Measurements from ENCODE around the gene GH1. TPM values are rescaled to one million over a fixed set of nuclear protein-coding genes. Genes with fewer than 3 reads are reported as not detected.
"Not testable (repeated sequence)": the region's sequence is repeated elsewhere in the genome, so short reads cannot be mapped to it uniquely, and the experiment has no call there.

GH1 gene
- total and polyA plus RNA-seq, 9 of the 15 experiments (the other 6 are each of a cell fraction or from before 2014, with no cell fraction given): not detected

- H3K27ac ChIP-seq (ENCODE audit: extremely low read depth, low read depth, low read length); H3K9ac ChIP-seq (ENCODE audit: insufficient read depth in 1 of 2, low read depth in 2 of 2, low read length in 2 of 2); ATAC-seq; in situ Hi-C loops (cut with MboI); intact Hi-C loops (cut with micrococcal nuclease); H3K4me3 ChIP-seq; H3K36me3 ChIP-seq (ENCODE audit: control insufficient read depth, insufficient read depth, low read length); FAIRE-seq; H3K4me1 ChIP-seq (replicated peaks in 1 of 2; ENCODE audit: control insufficient read depth in 2 of 2, insufficient read depth in 2 of 2, low read length in 2 of 2); H3K4me2 ChIP-seq (ENCODE audit: insufficient read depth, low read length); CTCF ChIA-PET (ENCODE audit: low intra/inter-chr PET ratio); POLR2A ChIA-PET; DNase-seq (ENCODE audit: extremely low read depth in 1 of 4, low spot score in 3 of 4); BruUV-seq (replicated peaks); H3K9me1 ChIP-seq (ENCODE audit: control insufficient read depth, insufficient read depth, low read length); H4K20me1 ChIP-seq (replicated peaks; ENCODE audit: control insufficient read depth, insufficient read depth, low read length); H2AFZ ChIP-seq (ENCODE audit: low read depth, low read length); H3K79me2 ChIP-seq (ENCODE audit: control insufficient read depth, insufficient read depth, low read length); H3K9me3 ChIP-seq (replicated peaks; ENCODE audit: control insufficient read depth, insufficient read depth, low read depth, low read length): not testable (repeated sequence)
- H3K27me3 ChIP-seq (ENCODE audit: control insufficient read depth in 2 of 2, insufficient read depth in 2 of 2, low read length in 2 of 2): peaks cover 3 to 29% of the 10 kb centered on the region in 2 experiments; a peak in 4 of 5 replicates
- WGBS (ENCODE audit: insufficient coverage, low coverage, missing lambda C conversion rate): 5% methylated on average over 5 of the region's 5 CpGs
Measured at GRCh38 chr17:63920779-63921178, 2.1 kb upstream of the GH1 start.

- H3K9me1 ChIP-seq (ENCODE audit: control insufficient read depth, insufficient read depth, low read length); DNase-seq (ENCODE audit: extremely low read depth in 1 of 4, low spot score in 3 of 4); in situ Hi-C loops (cut with MboI); H2AFZ ChIP-seq (ENCODE audit: low read depth, low read length); H3K4me1 ChIP-seq (replicated peaks in 1 of 2; ENCODE audit: control insufficient read depth in 2 of 2, insufficient read depth in 2 of 2, low read length in 2 of 2); H3K9ac ChIP-seq (ENCODE audit: insufficient read depth in 1 of 2, low read depth in 2 of 2, low read length in 2 of 2); H3K4me2 ChIP-seq (ENCODE audit: insufficient read depth, low read length); H4K20me1 ChIP-seq (replicated peaks; ENCODE audit: control insufficient read depth, insufficient read depth, low read length); H3K36me3 ChIP-seq (ENCODE audit: control insufficient read depth, insufficient read depth, low read length); ATAC-seq; intact Hi-C loops (cut with micrococcal nuclease); H3K79me2 ChIP-seq (ENCODE audit: control insufficient read depth, insufficient read depth, low read length); H3K27ac ChIP-seq (ENCODE audit: extremely low read depth, low read depth, low read length); BruUV-seq (replicated peaks); H3K9me3 ChIP-seq (replicated peaks; ENCODE audit: control insufficient read depth, insufficient read depth, low read depth, low read length); FAIRE-seq; H3K4me3 ChIP-seq; TF ChIP-seq ATF3 (CRISPR knock-in tag; conservative IDR thresholded peaks at IDR 0.05): not testable (repeated sequence)
- H3K27me3 ChIP-seq (ENCODE audit: control insufficient read depth in 2 of 2, insufficient read depth in 2 of 2, low read length in 2 of 2): peaks cover 3 to 29% of the 10 kb centered on the region in 2 experiments; a peak in 4 of 5 replicates
- 0 out of 2 replicates have a peak, but pooled peaks have one; percentile 15 for TF ChIP-seq ATF3 (IDR thresholded peaks at IDR 0.05)
- TF ChIP-seq CEBPG (CRISPR knock-in tag; IDR thresholded peaks at IDR 0.05): peak; percentile 27; the same call in 1 of the 2 replicates
- peak in 1 of 2 experiments; percentile 55; a peak in 2 of 4 replicates for TF ChIP-seq CEBPG (tag; conservative IDR thresholded peaks at IDR 0.05 in 1 of 2, IDR thresholded peaks at IDR 0.05 in 1 of 2)
- TF ChIP-seq CEBPB (tag; IDR thresholded peaks at IDR 0.05): peak; percentile 51; the same call in 1 of the 2 replicates
- WGBS (ENCODE audit: insufficient coverage, low coverage, missing lambda C conversion rate): 16% methylated on average over 6 of the region's 6 CpGs
- ChIA-PET CTCF (ENCODE audit: low intra/inter-chr PET ratio) (interaction anchor here (0.9 to 2.0 kb wide), 4 partner anchors 26 to 105 kb away, joined by 3 to 10 read pairs (median 4); no protein-coding TSS in a partner anchor), POLR2A (interaction anchor here (0.7 to 1.6 kb wide), 3 partner anchors 10 to 104 kb away, joined by 3 to 6 read pairs (median 4); no protein-coding TSS in a partner anchor)
Measured at GRCh38 chr17:63920050-63920449, 1.4 kb upstream of the GH1 start.

Data from K562 (cell line).